HFF-Myc (cell line): ENCODE data around the gene FNDC11.

Source experiments
- DNase-seq: peaks from one replicate; pipeline ENCODE4 v3.0.0-alpha.2; 2011; ENCODE audit warnings: low read depth; ENCODE audit errors: extremely low read depth
- H3K4me3 ChIP-seq: replicated peaks from 2 replicates; pipeline ENCODE4 v1.5.1; 2011; ENCODE audit warnings: low read depth, mild to moderate bottlenecking, control low read depth, low read length
- CTCF ChIP-seq: IDR thresholded peaks from 2 replicates; pipeline ENCODE4 v1.5.1; 2012; ENCODE audit warnings: mild to moderate bottlenecking, low read depth, low read length, control low read depth; ENCODE audit errors: missing control alignments

FNDC11 gene

DNA sequence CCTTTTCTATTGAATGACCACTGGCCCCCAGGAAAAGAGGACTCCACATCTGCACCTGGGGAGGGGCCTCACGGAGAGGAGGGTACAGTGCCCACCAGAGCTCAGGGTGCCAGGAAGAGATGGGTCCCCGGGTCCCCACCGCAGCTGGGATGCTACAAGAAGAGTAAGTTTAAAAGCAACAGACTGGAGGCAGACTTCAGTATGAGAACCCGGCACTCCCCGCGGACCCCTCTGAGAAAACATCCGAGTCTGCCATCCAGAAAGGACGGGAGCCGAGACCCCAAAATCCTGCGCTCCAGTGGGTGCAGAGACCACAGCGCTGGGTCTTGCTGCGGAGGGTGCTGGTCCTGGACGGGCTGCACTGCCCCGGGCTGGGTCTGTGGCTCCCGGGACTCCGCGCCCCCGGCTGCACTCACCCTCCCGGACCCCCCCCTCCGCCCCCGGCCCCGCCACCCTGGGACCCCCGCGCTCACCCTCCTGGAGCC, 19.7 kb downstream of the FNDC11 start:
- DNase-seq, result no peak
- H3K4me3 ChIP-seq, result peak overlapping the region; percentile 71
- TF ChIP-seq CTCF, result no peak

- no peak for TF ChIP-seq CTCF
- peak within 1 kb of the TSS; percentile 71 for H3K4me3 ChIP-seq
Observed at GRCh38 chr20:63574156-63574828, 20.3 kb downstream of the FNDC11 start, which contains the start of gene HELZ2. Gene HELZ2 (minus strand): TSS chr20:63574239. CDS start chr20:63572385, 1,854 bp downstream.

GRCh38 chr20:63574829-63575743, 21.1 kb downstream of the FNDC11 start:
- H3K4me3 ChIP-seq, result no peak overlapping the region
- DNase-seq, result no peak
- no peak for TF ChIP-seq CTCF

More at GRCh38 chr20:63574156-63574828, 20.3 kb downstream of the FNDC11 start, which contains the start of gene HELZ2:
- DNase-seq, result no peak

GRCh38 chr20:63576311-63576710, 22.4 kb downstream of the FNDC11 start:
- DNase-seq, result no peak
- TF ChIP-seq CTCF, result no peak

GRCh38 chr20:63577317-63577894, 23.4 kb downstream of the FNDC11 start:
- no peak for TF ChIP-seq CTCF
- H3K4me3 ChIP-seq, result no peak overlapping the region
- DNase-seq, result no peak

More at GRCh38 chr20:63576311-63576710, 22.4 kb downstream of the FNDC11 start:
- no peak overlapping the region for H3K4me3 ChIP-seq

- H3K4me3 ChIP-seq, result no peak overlapping the region
- TF ChIP-seq CTCF, result no peak
- DNase-seq, result no peak
Observed at GRCh38 chr20:63578224-63579016, 24.5 kb downstream of the FNDC11 start.
